K562 (cell line): ENCODE results near the gene TTC39A. TPM values are rescaled to one million over a fixed set of nuclear protein-coding genes. Genes with fewer than 3 reads are reported as not detected.
A peak's percentile ranks its signal among the peaks of the same experiment; 100 is the strongest.

Experiments
- BCOR ChIP-seq: fragments of 450-650 bp; IDR thresholded peaks from 2 replicates; pipeline ENCODE4 v1.6.1; 2016
- CHD1 ChIP-seq: fragments of 200-600 bp; sonication (generic); IDR thresholded peaks from one replicate; pipeline ENCODE4 v1.6.1; 2012; ENCODE audit warnings: mild to moderate bottlenecking, moderate library complexity, low read length, inconsistent platforms
- CREB1 ChIP-seq, 2 experiments: sonication (generic) in 1 of 2; formaldehyde crosslinking in 1 of 2; IDR thresholded peaks; 2 replicates each; pipeline versions ENCODE4 v1.6.1 to v1.8.0; 2012 to 2022; ENCODE audit warnings: inconsistent platforms in 1 of 2, mild to moderate bottlenecking in 1 of 2, missing genetic modification reagents in 1 of 2, moderate library complexity in 1 of 2
- HDAC6 ChIP-seq: IDR thresholded peaks from 2 replicates; pipeline ENCODE4 v1.6.1; 2012; ENCODE audit warnings: low read depth, mild to moderate bottlenecking, control low read depth, inconsistent platforms, low read length, moderate library complexity
- KDM4B ChIP-seq, 2 experiments: fragments of 450-650 bp in 1 of 2; sonication (generic) in 1 of 2; IDR thresholded peaks; 2 replicates each; pipeline ENCODE4 v1.6.1; 2016 to 2017; ENCODE audit warnings: borderline replicate concordance in 2 of 2, antibody characterized with exemption in 1 of 2, low read depth in 1 of 2, mild to moderate bottlenecking in 1 of 2
- KLF6 ChIP-seq: fragments of 250-450 bp; sonication (Bioruptor Pico); IDR thresholded peaks from 2 replicates; pipeline ENCODE4 v1.4.0; 2020; ENCODE audit warnings: mild to moderate bottlenecking, moderate library complexity, borderline replicate concordance
- MCM3 ChIP-seq: fragments of 450-650 bp; IDR thresholded peaks from 2 replicates; pipeline ENCODE4 v1.6.1; 2016
- MED1 ChIP-seq: sonication (generic); formaldehyde crosslinking; IDR thresholded peaks from 2 replicates; pipeline ENCODE4 v1.8.1; 2023; ENCODE audit warnings: missing genetic modification reagents, borderline replicate concordance
- NFXL1 ChIP-seq: fragments of 450-650 bp; formaldehyde crosslinking; IDR thresholded peaks from 2 replicates; pipeline ENCODE4 v1.4.0; 2021; ENCODE audit warnings: mild to moderate bottlenecking
- NR1H2 ChIP-seq: sonication (generic); formaldehyde crosslinking; IDR thresholded peaks from 2 replicates; pipeline ENCODE4 v1.4.0; 2020; ENCODE audit warnings: mild to moderate bottlenecking, missing genetic modification reagents
- ZBTB7A ChIP-seq: IDR thresholded peaks from 2 replicates; pipeline ENCODE4 v1.6.1; 2011; ENCODE audit warnings: low read depth, mild to moderate bottlenecking, low read length, moderate library complexity, borderline replicate concordance; ENCODE audit not compliant: control insufficient read depth
- ZFP36 ChIP-seq: fragments of 150-350 bp; IDR thresholded peaks from 2 replicates; pipeline ENCODE4 v1.6.1; 2018; ENCODE audit warnings: low read length, low read depth; ENCODE audit not compliant: partially characterized antibody
- ZNF384 ChIP-seq: IDR thresholded peaks from 2 replicates; pipeline ENCODE4 v1.6.1; 2012; ENCODE audit warnings: low read depth, low read length, improper control_type of control experiment
- ZSCAN29 ChIP-seq: fragments of 450-650 bp; IDR thresholded peaks from 2 replicates; pipeline ENCODE4 v1.6.1; 2017
- polyA plus RNA-seq, 8 experiments: library from polyadenylated mRNA; depleted of rRNA in 4 of 8; stranded (reverse) in 5 of 8; unstranded in 3 of 8; fragments of >200 nt; fragmentation: Nextera tagmentation in 2 of 8; fragmentation: Illumina TruSeq in 1 of 8; extraction: Ambion mirVana in 2 of 8; extraction: Trizol in 1 of 8; gene quantifications; 2 replicates each; pipeline versions ENCODE4 v1.2.1 to v1.2.3, GENCODE V29; 2011 to 2014; ENCODE audit warnings: inconsistent platforms in 1 of 8, missing spikeins in 1 of 8
- total RNA-seq, 7 experiments: library from RNA; depleted of rRNA in 6 of 7; stranded (reverse); fragments of >200 nt in 6 of 7; fragmentation: Illumina TruSeq in 2 of 7; extraction: Trizol in 2 of 7; gene quantifications; 2 replicates each; pipeline versions ENCODE4 v1.2.1 to v1.2.3, GENCODE V29; 2011 to 2021; ENCODE audit warnings: low replicate concordance in 1 of 7
- TF ChIP-seq, protein P1 (sequence below), 2 experiments: fragments of 200-800 bp in 1 of 2; sonication (Bioruptor generic) in 1 of 2; sonication (generic) in 1 of 2; formaldehyde crosslinking in 1 of 2; IDR thresholded peaks in 1 of 2; conservative IDR thresholded peaks in 1 of 2; 2 replicates each; pipeline versions ENCODE4 v1.5.0 to v1.6.1; 2016 to 2020; ENCODE audit warnings: missing compliant biosample characterization in 1 of 2, missing genetic modification characterization in 1 of 2, missing genetic modification reagents in 1 of 2
- TF ChIP-seq, protein P2 (sequence below), 2 experiments: IDR thresholded peaks; 2 replicates each; pipeline ENCODE4 v1.6.1; 2011; ENCODE audit warnings: borderline replicate concordance in 1 of 2, control low read depth in 1 of 2, low read depth in 1 of 2, low read length in 1 of 2, mild to moderate bottlenecking in 1 of 2, mixed read lengths in 1 of 2, moderate library complexity in 1 of 2; ENCODE audit not compliant: insufficient read depth in 1 of 2, insufficient read length in 1 of 2, poor library complexity in 1 of 2, severe bottlenecking in 1 of 2; ENCODE audit errors: extremely low read depth in 1 of 2
- TF ChIP-seq, protein P3 (sequence below): fragments of 250-450 bp; sonication (Bioruptor Pico); IDR thresholded peaks from 2 replicates; pipeline ENCODE4 v1.5.0; 2020; ENCODE audit warnings: mild to moderate bottlenecking
- TF ChIP-seq, protein P4 (sequence below): fragments of 200-800 bp; sonication (Bioruptor generic); IDR thresholded peaks from 2 replicates; pipeline ENCODE4 v1.6.1; 2016; ENCODE audit warnings: missing genetic modification characterization, missing compliant biosample characterization

Gene TTC39A
- total and polyA plus RNA-seq, 9 of the 15 experiments (the other 6 are each of a cell fraction or from before 2014, with no cell fraction given) = 0.18 to 0.82 (median 0.35) TPM

DNA sequence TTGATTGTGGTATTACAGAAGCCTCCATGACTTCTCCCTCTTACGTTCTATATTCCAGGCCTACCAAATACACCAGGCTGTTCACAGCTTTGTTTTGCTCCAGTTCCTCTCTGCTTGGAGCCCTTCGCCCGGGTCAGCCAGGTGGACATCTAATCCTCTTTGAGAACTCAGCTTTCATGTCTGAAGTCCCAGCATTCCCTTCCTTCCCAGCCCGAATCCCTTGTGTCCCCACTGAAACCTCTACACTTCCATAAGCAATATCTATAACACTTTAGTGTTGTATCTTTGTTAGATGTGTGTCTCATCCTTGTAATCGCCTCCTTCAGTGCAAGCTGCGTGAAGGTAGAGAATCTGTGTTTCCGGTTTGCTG lies 92.3 kb downstream of the TTC39A start (continued):
- TF ChIP-seq, protein P1, sequence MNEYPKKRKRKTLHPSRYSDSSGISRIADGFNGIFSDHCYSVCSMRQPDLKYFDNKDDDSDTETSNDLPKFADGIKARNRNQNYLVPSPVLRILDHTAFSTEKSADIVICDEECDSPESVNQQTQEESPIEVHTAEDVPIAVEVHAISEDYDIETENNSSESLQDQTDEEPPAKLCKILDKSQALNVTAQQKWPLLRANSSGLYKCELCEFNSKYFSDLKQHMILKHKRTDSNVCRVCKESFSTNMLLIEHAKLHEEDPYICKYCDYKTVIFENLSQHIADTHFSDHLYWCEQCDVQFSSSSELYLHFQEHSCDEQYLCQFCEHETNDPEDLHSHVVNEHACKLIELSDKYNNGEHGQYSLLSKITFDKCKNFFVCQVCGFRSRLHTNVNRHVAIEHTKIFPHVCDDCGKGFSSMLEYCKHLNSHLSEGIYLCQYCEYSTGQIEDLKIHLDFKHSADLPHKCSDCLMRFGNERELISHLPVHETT (CRISPR knock-in tag; conservative IDR thresholded peaks at IDR 0.05 in 1 of 2, IDR thresholded peaks at IDR 0.05 in 1 of 2) = no peak; a peak in 1 of 4 replicates
- no peak for TF ChIP-seq MED1
- TF ChIP-seq ZBTB7A = no peak
- no peak for TF ChIP-seq BCOR
- no peak for TF ChIP-seq ZFP36
- no peak for TF ChIP-seq KDM4B (IDR thresholded peaks at IDR 0.05; ENCODE audit: borderline replicate concordance in 2 of 2, low read depth in 1 of 2)
- TF ChIP-seq, protein P2, sequence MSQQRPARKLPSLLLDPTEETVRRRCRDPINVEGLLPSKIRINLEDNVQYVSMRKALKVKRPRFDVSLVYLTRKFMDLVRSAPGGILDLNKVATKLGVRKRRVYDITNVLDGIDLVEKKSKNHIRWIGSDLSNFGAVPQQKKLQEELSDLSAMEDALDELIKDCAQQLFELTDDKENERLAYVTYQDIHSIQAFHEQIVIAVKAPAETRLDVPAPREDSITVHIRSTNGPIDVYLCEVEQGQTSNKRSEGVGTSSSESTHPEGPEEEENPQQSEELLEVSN (IDR thresholded peaks at IDR 0.05; ENCODE audit: borderline replicate concordance in 1 of 2, extremely low read depth in 1 of 2, insufficient read depth in 1 of 2, insufficient read length in 1 of 2, low read depth in 1 of 2, low read length in 1 of 2, poor library complexity in 1 of 2, severe bottlenecking in 1 of 2) = no peak
- no peak for TF ChIP-seq KLF6 (CRISPR knock-in tag)
- TF ChIP-seq HDAC6 = no peak
- TF ChIP-seq ZSCAN29 = no peak
- TF ChIP-seq, protein P3, sequence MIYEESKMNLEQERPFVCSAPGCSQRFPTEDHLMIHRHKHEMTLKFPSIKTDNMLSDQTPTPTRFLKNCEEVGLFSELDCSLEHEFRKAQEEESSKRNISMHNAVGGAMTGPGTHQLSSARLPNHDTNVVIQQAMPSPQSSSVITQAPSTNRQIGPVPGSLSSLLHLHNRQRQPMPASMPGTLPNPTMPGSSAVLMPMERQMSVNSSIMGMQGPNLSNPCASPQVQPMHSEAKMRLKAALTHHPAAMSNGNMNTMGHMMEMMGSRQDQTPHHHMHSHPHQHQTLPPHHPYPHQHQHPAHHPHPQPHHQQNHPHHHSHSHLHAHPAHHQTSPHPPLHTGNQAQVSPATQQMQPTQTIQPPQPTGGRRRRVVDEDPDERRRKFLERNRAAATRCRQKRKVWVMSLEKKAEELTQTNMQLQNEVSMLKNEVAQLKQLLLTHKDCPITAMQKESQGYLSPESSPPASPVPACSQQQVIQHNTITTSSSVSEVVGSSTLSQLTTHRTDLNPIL (CRISPR knock-in tag) = no peak
- TF ChIP-seq CHD1 = peak; percentile 25
- no peak for TF ChIP-seq CREB1 (IDR thresholded peaks at IDR 0.05)
- TF ChIP-seq CREB1 (CRISPR knock-in tag; IDR thresholded peaks at IDR 0.05) = no peak
- TF ChIP-seq ZNF384 = no peak
- TF ChIP-seq, protein P4, sequence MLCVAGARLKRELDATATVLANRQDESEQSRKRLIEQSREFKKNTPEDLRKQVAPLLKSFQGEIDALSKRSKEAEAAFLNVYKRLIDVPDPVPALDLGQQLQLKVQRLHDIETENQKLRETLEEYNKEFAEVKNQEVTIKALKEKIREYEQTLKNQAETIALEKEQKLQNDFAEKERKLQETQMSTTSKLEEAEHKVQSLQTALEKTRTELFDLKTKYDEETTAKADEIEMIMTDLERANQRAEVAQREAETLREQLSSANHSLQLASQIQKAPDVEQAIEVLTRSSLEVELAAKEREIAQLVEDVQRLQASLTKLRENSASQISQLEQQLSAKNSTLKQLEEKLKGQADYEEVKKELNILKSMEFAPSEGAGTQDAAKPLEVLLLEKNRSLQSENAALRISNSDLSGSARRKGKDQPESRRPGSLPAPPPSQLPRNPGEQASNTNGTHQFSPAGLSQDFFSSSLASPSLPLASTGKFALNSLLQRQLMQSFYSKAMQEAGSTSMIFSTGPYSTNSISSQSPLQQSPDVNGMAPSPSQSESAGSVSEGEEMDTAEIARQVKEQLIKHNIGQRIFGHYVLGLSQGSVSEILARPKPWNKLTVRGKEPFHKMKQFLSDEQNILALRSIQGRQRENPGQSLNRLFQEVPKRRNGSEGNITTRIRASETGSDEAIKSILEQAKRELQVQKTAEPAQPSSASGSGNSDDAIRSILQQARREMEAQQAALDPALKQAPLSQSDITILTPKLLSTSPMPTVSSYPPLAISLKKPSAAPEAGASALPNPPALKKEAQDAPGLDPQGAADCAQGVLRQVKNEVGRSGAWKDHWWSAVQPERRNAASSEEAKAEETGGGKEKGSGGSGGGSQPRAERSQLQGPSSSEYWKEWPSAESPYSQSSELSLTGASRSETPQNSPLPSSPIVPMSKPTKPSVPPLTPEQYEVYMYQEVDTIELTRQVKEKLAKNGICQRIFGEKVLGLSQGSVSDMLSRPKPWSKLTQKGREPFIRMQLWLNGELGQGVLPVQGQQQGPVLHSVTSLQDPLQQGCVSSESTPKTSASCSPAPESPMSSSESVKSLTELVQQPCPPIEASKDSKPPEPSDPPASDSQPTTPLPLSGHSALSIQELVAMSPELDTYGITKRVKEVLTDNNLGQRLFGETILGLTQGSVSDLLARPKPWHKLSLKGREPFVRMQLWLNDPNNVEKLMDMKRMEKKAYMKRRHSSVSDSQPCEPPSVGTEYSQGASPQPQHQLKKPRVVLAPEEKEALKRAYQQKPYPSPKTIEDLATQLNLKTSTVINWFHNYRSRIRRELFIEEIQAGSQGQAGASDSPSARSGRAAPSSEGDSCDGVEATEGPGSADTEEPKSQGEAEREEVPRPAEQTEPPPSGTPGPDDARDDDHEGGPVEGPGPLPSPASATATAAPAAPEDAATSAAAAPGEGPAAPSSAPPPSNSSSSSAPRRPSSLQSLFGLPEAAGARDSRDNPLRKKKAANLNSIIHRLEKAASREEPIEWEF = no peak
- TF ChIP-seq NR1H2 = no peak
- no peak for TF ChIP-seq NFXL1 (CRISPR knock-in tag)
- TF ChIP-seq MCM3 = no peak
